GM12865 (cell line): ENCODE results near the gene KCNQ2.

Experiments used
- DNase-seq: peaks from one replicate; pipeline ENCODE4 v3.0.0; 2010; ENCODE audit warnings: low read depth
- H3K4me3 ChIP-seq: 2 replicates; pipeline ENCODE4 v1.5.1; 2011; ENCODE audit warnings: mild to moderate bottlenecking, low read depth, low read length, control low read depth
- CTCF ChIP-seq: IDR thresholded peaks from 2 replicates; pipeline ENCODE4 v1.5.1; 2011; ENCODE audit warnings: low read length, control low read depth, low read depth, inconsistent platforms; ENCODE audit not compliant: insufficient read depth; ENCODE audit errors: missing control alignments

KCNQ2 gene

DNA sequence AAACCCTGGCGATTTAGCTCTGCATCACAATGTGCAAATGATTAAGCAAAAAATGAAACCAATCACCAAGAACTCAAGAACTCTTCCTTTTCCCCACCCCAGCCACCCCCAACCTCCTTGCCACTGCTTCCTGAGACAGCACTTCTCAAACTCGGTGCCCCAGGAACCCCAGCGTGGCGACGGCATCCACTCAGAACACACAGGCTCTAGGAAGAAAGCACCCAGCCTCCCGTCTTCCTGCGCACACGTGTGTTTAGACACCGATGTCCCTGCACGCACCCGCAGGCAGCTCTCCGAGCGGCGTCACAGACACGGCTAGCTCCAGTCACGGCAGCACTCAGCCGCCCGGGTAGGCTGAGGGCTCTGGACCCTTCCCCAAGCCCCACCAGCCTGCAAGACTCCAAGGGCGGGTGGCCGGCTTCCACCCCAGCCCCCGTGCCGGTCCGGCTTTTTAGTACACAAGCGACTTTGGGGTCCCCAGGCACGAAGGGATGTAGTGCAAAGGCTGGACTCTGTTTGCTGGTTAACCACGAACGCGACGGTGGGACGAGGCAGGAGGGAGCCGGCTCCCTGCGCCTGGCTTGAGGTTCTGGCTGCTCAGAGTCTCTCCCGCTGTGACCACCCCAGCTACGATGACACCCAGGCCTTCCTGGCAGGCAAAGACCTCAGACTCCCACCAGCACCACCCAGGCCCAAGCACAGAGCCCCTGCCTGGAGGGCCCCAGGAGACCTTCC lies 51.9 kb downstream of the KCNQ2 start:
- DNase-seq = no peak
- TF ChIP-seq CTCF = no peak
- no peak overlapping the region for H3K4me3 ChIP-seq

- TF ChIP-seq CTCF = no peak
- H3K4me3 ChIP-seq = no peak overlapping the region
- no peak for DNase-seq
Observed at GRCh38 chr20:63419299-63419698, 53.2 kb downstream of the KCNQ2 start.

DNA sequence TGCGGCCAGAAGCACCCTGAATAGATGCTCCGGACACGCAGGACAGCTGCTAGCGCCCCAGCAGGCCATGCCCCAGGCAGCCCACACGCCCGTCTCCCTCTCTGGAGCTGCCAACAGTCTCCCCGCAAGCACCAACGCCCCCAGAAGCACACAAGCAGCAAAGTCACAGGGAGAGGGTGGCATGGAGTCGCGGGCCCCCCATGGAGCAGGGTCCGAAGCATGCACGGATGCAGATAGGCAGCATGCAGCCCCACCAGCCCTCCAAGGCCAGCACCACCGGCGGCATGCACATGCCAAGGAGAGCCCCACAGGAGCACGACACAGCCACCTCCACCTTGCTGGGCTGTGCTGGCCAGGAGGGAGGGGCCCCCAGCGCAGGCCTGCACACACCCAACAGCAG lies 53.8 kb downstream of the KCNQ2 start:
- no peak overlapping the region for H3K4me3 ChIP-seq
- TF ChIP-seq CTCF = no peak
- no peak for DNase-seq

DNA sequence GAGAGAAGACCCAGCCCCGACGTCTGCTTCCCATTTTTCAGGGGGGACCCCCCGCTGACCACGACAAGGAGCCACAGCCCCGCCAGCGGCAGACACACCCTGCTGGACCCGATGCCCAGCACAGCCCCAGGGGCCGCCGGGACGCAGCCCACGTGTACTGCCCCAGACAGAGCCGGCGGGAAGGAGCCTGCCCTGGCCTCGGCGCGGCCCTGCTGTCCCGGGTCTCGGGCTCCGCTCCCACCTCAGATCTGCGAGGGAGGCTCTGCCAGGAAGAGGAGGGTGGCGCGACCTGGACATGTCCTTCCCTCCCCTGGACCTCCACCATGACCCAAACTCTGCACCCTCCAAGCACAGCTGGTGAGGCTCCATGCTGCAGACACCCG lies 54.7 kb downstream of the KCNQ2 start:
- DNase-seq = no peak
- TF ChIP-seq CTCF = no peak
- no peak overlapping the region for H3K4me3 ChIP-seq

- no peak for TF ChIP-seq CTCF
- no peak overlapping the region for H3K4me3 ChIP-seq
- DNase-seq = no peak
Observed at GRCh38 chr20:63417097-63417737, 55.2 kb downstream of the KCNQ2 start.

DNA sequence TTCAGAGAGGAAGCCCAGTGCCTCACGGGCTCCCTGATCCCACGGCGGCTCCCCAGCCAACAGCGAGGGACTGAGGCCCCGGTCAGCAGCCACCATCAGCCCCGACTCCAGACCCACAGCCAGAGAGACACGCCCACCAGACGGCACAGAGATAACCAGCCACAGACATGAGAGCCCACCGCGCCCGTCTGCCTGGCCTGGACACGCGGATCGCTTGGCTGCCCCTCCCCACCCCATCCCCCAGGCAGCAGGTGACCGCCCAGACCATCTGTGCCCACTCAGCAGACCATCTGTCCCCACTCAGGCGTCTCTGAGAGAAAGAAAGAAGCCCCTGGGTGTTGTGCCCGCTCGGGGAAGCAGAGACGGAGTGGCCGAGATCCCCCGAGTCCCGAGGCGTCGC lies 55.8 kb downstream of the KCNQ2 start:
- no peak for TF ChIP-seq CTCF
- no peak overlapping the region for H3K4me3 ChIP-seq
- no peak for DNase-seq
